Stimulated activated CD4-positive, alpha-beta T cell treated with anti-CD3 and anti-CD28 coated beads, Interleukin-4, amount 100 ng/mL, for 1 hour (primary cell): ENCODE measurements around the gene MICA.
"Not testable (repeated sequence)": the region's sequence is repeated elsewhere in the genome, so short reads cannot be mapped to it uniquely, and the experiment has no call there.

Experiments
- DNase-seq: peaks from one replicate; pipeline ENCODE4 v3.0.0-alpha.2; 2020

MICA gene

DNA sequence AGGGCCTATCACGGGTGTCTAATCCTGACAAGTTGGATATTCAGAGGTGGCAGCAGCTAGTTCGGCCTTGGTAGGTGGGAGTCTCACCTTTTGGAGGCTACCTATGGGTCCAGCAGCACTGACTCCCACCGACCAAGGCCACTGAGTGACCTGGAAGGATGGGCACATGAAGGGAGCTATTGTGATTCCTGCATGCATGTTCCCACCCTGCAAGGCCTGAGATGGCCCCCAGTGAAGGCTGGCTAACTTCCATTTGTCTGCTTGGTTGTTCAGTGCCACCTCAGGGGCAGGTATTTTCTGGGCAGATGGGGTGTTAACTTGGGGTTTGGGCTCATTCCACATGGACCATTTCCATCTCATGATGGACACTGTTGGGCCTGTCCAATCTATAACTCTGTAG lies 18.4 kb upstream of the MICA start:
- no peak for DNase-seq

DNA sequence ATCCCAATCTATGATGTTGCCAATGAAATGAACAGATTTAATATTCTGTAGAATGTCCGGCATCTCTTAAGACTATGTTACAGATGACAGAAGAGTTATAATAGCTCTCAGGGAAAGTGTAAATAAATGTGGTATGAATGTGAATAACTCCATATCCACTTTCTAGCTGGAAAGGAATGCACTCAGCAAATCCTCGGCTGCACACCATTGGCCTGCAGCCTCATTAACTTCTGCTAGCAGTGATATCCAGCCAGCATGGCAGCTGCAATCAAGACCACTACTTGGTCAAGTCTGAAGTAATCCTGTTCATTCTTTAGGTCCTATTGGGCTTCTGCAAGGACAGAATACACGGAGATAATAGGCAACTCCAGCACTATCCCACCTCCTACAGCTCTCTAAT lies 17.3 kb upstream of the MICA start:
- no peak for DNase-seq

DNA sequence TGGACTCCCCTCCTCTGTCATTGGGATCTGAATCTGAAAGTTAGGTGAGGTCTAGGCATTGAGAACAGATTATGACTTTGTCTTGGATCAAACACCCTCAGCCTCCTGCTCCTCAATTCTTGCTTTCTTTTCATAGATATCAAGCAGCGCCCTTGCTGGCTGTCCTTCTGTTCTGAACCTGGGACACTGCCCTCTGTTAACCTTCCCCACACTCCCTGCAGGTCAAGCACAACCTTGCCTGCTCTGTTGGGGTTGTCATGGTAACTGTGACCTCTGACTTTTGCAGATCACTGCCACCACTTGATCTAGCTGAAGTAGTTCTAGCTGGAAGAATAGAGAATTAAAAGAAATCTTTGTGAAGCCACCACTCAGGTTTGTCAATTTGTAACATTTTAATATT lies 16.4 kb upstream of the MICA start:
- DNase-seq = no peak

DNA sequence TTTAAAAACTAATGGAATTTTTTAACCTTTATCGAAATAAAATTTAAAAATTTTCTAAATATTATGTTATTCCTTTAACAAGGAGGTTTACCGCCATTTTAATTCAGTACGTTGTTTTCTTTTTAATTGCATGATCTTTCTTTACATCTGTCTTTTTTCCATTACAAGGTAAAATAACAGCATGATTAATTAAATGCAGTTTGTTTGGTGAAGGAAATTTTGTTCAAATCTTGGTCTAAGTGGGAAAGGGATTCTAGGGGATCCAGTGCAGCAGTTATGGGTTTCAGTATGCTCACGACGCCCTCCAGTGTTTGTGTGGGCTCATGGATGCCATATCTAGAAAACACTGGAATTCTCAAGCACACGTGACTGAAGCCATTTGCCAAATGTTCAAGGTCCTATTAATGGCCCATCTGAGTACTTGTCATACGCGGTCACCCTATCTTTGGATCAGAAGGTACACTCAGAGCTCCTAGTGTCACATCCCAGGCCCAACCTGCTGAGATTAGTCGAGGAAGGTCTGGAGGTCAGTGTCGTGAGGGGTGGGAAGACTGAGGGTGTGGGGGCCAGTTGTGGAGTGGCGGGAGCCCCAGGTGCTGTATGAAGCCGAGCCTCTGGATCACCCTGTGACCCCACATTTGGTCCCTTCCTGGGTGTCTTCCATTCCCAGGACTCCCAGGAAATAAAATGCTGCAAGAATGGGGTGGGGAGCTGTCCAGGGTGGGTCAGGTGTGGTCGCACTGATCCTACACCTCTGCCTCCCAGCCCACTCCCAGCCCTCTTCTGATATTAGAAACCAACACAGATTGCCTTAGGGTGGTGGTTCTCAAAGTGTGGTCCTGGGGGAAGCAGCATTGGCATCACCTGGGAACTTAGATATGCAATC lies 14.2 kb upstream of the MICA start:
- not testable (repeated sequence) for DNase-seq

DNA sequence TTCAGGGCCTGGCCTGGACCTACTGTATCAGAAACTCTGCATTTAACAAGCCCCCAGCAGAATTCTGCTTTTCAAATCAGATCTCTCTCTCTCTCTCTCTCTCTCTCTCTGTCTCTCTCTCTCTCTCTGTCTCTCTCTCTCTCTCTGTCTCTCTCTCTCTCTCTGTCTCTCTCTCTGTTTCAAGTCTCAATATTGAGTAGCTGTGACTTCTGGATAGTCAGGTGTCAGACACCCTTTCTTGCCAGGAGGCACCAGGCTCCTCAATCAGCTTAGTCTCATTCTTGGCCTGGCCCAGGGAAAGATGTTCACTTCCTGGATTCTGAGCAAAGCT lies 13.6 kb upstream of the MICA start:
- DNase-seq = not testable (repeated sequence)

DNA sequence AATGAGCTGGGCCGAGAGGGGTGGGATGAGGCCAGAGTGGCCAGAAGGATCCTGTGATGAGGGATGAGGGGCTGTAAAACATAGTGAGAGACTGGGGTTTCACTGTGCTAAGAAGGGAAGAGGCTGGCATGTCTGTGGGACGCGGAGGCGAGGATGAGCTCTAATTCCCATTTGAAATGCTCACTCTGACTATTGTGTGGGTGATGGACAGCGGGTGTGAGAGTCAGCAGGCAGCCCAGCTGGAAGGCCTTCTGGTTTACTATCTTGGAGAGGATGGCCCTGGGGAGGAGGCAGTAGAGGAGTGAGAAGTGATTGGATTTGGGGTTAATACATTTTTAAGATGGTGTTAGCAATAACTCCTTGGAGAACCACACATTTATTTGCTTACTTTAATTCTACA lies 9.5 kb upstream of the MICA start:
- DNase-seq = no peak

DNA sequence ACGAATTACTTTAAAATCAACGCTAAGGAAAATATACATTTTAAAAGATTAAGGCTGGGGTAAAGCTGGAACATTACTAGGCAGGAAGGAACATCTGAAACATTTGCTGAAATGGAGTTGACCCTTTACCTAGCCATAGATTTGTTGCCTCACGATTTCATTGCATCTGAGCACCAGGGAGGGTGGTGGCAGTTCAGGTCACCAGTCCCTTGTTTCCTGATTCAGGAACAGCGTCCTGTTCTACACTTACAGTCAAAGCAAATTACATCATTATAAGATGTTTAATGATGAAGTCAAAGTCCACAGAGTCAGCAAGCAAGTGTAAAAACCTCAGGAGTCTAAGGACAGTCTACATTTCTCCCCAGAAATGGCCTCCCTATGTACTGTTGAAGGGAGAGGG lies 9.0 kb upstream of the MICA start:
- no peak for DNase-seq

DNA sequence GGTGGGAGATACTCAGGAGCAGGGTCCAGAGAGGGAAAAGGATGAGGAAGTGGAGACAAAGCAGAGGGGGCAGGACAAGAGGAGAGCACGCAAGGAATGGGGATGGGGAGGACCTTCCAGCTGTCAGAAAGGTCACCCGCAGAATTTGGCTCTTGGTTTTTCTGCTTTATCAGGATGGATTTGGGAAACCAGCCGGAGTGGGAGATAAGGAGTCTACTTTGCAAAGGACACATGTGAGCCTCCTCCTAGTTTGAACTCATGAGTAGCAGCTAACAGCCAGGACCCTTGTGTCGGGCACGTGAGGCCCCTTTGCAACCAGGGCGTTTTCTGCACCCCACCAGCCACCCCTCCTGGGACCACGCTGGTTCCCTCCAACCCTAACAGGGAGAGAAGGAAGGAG lies 7.6 kb upstream of the MICA start:
- no peak for DNase-seq

DNA sequence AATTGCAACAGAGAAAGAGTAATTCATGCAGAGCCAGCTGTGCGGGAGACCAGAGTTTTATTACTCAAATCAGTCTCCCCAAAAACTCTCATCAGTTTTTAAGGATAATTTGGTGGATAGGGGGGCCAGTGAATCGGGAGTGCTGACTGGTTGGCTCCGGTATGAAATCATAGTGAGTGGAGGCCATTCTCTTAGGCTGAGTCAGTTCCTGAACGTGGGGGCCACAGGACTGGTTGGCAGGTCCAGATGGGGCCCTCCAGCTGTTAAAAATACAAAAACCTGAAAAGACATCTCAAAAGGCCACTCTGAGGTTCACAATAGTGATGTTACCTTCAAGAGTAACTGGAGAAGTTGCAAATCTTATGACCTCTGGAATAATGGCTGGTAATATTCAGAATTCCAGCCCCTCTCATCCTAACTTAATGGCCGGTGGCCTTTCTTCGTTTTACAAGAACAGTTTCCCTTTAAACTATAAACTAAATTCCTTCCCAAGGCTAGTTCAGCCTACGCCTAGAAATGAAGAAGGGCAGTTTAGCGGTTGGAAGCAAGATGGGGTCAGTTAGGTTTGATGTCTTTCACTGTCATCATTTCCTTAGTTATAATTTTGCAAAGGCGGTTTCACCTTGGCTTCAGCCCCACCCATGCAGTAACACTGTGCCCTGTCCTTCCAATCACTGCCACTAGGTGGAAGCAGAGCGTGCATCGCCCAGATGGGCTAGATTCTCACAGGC lies 6.8 kb upstream of the MICA start:
- peak; percentile 88 for DNase-seq

DNA sequence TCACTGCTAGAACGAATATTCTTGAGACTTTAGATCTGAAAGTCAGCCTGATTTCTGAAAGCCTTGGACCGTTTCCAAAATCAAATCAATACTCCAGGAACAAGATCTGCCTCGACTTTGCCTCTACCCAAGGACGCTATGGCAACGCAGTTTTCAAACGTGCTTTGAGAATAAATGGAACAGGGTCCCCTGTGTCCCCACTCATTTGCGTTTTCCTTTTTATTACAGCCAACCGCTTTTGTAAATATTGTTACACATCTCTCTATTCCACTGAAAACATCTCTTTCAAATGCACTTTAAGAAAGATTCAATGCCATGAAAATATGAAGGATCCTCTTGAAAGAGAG lies 6.3 kb upstream of the MICA start:
- DNase-seq = not testable (repeated sequence)

DNA sequence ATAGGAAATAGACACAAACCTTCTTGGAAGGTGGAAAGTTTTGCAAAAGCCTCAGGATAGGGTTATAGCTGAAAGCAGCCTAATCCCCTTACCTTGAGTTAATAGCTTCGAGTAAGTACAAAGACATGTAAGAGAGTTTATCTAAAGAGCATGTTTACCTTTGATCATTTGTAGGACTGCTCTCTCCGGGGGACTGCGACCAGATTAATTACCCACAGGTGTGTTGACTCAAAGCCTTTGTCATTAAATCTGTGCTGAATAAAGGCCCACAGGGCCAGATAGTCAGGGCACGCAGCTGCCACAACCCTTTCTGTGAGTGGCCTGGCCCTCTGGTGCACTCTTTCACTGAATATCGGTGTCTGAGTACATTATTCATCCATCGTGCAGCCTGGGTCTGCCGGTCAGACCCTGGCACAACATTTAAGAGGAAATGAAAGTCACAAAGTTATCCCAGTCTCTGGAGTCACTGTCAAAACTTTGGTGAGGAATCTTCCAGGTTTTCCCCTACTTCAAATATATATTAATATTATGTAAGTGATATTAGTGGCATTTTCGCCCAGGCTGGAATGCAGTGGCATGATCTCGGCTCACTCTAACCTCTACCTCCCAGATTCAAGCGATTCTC lies 5.4 kb upstream of the MICA start:
- DNase-seq = no peak

DNA sequence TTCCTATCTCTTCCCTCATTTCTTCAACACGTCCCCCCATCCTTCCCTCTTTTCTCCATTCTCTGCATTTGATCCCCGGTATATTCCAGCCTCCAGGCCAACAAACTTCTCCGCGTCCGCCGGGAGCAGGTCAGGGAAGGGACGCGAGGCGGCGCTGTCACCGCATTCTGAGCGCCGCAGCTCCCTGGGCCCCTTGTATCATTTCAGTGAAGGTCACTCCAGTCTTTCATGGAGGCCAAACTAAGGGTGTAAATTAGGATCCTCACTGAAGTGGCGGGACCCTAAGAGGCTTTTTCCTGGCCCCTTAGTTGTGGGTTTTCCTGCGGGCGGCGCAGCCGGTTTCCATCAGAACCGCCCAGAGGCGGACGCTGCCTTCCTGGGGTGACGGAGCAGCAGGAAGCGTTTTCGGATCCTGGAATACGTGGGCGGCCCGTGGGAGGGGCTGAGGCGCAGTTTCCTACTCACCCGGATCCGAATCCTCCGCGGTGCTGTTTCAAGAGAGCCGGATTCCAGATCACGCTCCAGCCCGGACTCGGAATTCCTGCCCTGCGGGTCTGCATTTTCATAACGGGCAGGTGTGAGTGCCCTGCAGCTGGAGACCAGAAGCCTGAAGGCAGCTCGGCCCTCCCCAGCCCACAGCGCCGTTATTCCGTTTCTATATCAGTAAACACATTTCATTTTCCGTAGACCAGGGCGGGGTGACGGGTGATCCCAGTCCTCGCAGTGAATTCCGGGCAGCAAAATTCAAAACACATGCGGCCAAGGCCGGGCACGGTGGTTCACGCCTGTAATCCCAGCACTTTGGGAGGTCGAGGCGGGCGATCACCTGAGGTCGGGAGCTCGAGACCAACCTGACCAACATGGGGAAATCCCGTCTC lies 3.6 kb upstream of the MICA start:
- peak; percentile 64 for DNase-seq

DNA sequence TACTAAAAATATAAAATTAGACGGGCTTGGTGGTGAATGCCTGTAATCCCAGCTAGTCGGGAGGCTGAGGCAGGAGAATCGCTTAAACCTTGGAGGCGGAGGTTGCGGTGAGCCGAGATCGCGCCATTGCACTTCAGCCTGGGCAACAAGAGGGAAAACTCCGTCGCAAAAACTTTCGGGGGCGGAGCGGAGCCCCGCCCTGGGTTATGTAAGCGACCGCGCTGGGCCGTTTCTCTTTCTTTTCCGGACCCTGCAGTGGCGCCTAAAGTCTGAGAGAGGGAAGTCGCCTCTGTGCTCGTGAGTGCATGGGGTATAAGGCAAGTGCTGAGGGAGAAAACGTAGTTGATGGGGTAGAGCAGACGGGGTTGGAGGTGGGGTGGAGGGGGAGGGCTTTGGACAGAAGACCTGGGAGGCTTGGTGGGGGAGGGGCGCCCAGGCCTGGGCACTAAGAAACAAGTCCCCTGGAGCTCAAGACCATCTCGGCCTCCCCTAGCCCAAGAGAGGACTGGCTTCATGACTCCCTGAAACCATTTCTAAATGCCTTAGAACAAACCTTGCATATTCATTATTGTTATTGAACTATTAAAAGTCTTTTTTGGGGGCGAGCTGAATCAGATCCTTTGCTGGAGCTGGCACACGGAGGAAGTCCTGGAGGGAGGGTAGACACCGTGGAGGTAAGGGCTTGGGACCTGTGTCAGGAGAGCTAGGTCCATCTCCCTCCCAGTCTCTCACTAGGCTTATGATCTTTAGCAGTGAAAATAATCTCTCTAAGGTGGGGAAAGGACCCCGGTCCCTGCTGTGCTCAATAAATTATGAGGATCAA lies 2.7 kb upstream of the MICA start:
- DNase-seq = peak; percentile 73

DNA sequence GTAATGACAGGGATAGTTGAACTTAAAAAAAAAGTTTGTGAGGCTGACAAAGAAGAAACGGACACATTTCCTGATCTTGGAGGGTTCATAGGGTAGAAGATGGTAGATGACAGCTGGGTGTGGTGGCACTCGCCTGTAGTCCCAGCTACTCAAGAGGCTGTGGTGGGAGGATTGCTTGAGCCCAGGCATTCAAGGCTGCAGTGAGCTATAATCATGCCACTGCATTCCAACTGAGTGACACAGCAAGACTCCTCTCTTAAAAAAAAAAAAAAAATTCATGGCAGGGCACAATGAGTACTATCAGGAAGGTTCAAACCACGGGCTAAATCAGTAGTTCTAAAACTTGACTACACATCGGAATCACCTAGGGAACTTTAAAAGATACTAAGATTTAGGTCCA lies 2.0 kb upstream of the MICA start:
- no peak for DNase-seq

DNA sequence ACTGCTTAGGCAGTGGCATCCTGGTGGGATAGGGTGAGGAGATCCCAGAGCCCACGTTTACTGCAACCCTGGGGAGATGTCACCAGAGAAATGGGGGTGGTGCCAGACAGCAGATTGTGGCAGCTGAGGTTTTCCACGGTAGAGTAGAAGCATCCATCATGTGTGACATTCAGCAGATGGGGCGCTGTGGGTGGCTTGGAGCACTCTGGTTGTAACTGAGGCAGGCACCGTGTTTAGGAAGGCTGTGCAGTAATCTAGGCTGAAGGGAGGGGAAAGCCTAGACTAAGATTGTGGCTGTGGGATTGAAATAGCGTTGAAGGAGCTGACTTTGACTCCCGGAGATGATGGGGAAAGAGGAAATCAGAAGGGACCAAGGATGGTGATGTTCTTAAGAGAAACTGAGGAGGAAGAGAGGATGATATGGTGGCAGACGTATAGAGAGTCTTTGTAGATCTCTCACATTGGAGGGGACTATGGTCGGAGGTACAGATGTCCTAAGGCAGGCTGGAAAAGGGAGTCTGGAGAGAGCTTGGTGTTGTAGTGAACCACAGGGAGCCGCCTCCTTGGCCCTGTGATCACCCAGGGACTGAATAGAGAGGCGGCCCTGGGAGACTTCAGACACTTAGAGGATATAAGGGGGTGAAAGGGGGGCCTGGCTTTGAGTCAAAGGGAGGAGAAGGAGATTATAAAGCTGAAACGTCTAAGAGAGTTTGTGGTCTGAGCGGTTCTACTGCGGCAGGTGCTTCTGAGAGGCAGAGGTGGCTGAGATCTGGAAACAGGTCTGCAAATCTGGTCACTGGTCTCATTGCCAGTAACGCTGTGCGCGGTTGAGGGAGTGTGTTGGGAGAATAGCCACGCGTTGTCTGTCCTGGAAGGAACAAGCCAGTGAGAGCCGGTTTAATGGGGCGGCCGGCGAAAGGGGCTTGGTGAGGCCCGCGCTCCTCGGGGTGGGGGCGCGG lies 792 bp upstream of the MICA start:
- peak; percentile 25 for DNase-seq

DNA sequence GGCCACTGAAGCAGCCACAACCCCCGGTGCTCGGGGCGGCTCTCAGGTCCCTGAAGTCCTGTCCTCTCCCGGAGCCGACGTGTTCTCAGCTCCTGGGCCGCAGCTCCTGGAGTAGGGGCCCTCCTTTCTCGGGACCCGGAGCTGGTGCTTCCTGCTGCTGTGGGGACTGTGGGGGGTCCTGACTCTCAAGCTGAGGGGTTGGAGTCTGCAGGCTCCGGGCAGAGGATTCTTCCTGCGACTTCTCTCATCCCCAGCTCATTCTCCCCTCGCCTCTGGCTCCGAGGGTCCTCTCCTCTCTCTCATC lies 618 bp downstream of the MICA start:
- DNase-seq = not testable (repeated sequence)

DNA sequence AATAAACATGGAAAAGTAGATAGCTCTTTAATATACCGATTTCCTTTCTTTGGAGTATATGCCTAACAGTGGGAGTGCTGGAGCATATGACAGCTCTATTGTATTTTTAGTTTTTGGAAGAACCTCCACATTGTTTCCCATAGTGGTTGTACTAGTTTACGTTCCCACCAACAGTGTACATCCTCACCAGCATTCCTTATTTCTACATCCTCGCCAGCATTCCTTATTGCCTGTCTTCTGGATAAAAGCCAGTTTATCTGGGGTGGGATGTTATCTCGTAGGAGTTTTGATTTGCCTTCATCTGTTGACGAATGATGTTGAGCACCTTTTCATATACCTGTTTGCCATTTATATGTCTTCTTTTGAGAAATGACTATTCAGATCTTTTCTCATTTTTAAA lies 2.6 kb downstream of the MICA start:
- DNase-seq = no peak

DNA sequence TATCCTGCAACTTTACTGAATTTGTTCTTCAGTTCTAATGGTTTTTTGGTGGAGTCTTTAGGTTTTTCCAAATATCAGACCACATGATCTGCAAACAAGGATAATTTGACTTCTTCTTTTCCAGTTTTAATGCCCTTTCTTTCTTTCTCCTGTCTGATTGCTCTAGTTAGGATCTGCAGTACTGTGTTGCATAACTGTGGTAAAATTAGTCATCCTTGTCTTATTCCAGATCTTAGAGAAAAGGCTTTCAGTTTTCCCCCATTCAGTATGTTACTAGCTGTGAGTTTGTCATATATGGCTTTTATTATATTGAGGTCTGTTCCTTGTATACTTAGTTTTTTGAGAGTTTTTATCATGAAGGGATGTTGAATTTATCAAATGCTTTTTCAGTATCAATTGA lies 4.3 kb downstream of the MICA start:
- DNase-seq = no peak

DNA sequence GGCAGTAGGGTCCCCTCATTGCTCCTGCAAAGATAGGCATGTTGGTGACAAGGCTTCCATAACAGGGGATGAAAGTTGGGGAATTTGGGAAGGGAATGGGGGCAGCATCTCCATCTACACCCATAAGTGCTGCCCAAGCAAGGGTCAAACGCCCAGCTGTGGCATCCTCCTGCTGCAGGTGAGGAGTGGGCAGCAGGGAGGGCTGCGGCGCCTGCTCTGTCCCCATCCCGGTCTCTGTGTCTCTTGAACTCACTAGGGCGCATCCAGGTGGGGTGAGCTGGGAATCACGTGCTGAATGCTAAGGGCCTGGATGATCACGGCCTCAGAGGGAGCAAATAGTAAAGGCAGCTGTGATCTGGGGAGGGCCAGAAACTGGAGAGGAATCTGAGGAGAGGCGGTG lies 9.1 kb downstream of the MICA start:
- DNase-seq = no peak

DNA sequence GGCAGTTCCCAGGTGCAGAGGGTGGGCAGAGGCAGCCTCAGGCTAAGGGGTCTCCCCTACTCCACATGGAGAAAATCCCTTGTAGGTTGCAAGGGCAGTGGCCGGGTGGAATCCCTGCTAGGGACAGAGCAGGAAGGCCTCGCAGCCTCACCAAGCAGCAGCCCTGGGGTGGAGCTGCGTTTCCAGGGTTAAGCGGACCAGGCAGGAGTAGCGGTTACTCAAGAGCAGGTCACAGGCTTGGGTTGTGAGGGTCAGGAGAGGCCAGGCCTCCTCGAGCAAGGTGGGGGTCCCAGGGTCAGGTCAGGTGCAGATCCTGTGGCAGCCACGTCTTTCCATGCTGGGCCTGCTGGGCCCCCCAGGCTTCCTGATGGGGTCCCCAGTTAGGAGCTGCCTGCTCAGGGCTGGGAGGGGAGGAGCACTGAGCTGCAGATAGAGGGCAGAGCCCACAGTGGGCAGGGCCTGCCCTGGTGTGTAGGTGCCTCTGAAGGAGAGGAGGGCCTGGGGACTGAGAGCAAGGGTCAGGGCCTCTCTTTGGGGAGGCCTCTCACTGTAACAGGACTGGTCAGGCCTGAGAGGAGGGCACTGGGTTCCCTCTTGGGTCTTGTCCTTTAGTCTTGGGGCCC lies 10.9 kb downstream of the MICA start:
- DNase-seq = not testable (repeated sequence)

DNA sequence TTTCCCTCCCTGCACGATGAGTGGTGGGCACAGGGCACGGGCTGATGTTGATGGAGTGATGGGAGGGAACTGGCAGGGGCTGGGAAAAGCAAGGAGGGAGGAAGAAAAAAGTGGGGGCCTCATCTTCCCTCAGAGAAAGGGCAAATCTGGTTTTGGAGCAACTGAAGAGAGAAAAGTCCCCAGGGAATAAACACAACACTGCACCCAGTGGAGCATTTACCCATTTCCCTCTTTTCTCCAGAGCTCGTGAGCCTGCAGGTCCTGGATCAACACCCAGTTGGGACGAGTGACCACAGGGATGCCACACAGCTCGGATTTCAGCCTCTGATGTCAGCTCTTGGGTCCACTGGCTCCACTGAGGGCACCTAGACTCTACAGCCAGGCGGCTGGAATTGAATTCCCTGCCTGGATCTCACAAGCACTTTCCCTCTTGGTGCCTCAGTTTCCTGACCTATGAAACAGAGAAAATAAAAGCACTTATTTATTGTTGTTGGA lies 11.4 kb downstream of the MICA start:
- no peak for DNase-seq
